Measurements from ENCODE around the gene MGAT5B. TPM values are rescaled to one million over a fixed set of nuclear protein-coding genes. Genes with fewer than 3 reads are reported as not detected.

Gene MGAT5B
- total and polyA plus RNA-seq, 2 experiments from 2014 or later = 0.11 to 0.16 TPM

GRCh38 chr17:76943781-76944213 is 75.6 kb downstream of the MGAT5B start:
- H3K9me2 ChIP-seq (ENCODE audit: insufficient read depth) = no peaks in the 10 kb centered on the region
- no peaks in the 10 kb centered on the region for H3K36me3 ChIP-seq (ENCODE audit: low read depth)

DNA sequence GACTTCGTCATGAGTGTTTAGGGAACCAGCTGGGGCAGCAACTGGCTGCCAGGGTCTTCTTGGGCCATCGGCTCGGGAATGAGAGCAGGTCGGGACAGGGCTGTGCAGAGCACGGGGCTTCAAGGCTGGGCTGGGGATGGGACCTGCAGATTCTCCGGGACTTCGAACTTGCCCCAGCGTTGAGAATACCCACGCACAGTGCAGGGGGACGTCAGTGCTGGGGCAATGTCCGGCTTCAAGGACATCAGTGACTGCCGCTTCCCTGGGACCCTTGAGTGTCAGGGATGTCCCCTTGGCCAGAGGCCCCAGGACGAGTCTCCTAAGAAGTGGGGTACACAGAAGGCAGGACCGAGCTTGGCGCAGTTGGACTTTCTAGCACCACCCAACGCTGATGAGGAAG is 76.3 kb downstream of the MGAT5B start:
- Histone ChIP-seq H3K36me3 (ENCODE audit: low read depth) (no peaks in the 10 kb centered on the region), H3K9ac (no peak overlapping the region), H3K9me2 (ENCODE audit: insufficient read depth) (no peaks in the 10 kb centered on the region), H3K9me3 (ENCODE audit: low read depth) (no peaks in the 10 kb centered on the region), H2AFZ (no peak overlapping the region), H4K20me1 (ENCODE audit: insufficient read depth) (no peaks in the 10 kb centered on the region), H3K4me1 (ENCODE audit: insufficient read depth) (no peaks in the 10 kb centered on the region), H3K79me2 (ENCODE audit: insufficient read depth) (no peaks in the 10 kb centered on the region), H3F3A (ENCODE audit: insufficient read depth) (no peaks in the 10 kb centered on the region), H3K27ac (no peak overlapping the region), H3K4me2 (ENCODE audit: unreplicated experiment) (no peak overlapping the region), H3K27me3 (replicated peaks; ENCODE audit: insufficient read depth) (no peaks in the 10 kb centered on the region; the same call in 1 of the 2 replicates), H3K4me3 (no peak overlapping the region)
- DNase-seq = no peak
- no peak for TF ChIP-seq EZH2 (IDR thresholded peaks at IDR 0.05; ENCODE audit: insufficient read depth, poor library complexity, severe bottlenecking)
- no peak for TF ChIP-seq EZH2phosphoT487 (IDR thresholded peaks at IDR 0.05; ENCODE audit: insufficient read depth, low read depth)
- in situ Hi-C loops (cut with MboI) = no loop called here
- WGBS, 2 experiments (ENCODE audit: low coverage in 1 of 2, low lambda C conversion rate in 2 of 2, missing lambda C conversion rate in 2 of 2) = 63 to 64% methylated on average over 14 to 16 of the region's 16 CpGs

More at GRCh38 chr17:76943781-76944213, 75.6 kb downstream of the MGAT5B start:
- TF ChIP-seq EZH2phosphoT487 (IDR thresholded peaks at IDR 0.05; ENCODE audit: insufficient read depth, low read depth) = no peak
- TF ChIP-seq EZH2 (IDR thresholded peaks at IDR 0.05; ENCODE audit: insufficient read depth, poor library complexity, severe bottlenecking) = no peak
- Histone ChIP-seq H3K4me3 (no peak overlapping the region), H2AFZ (no peak overlapping the region), H3F3A (ENCODE audit: insufficient read depth) (no peaks in the 10 kb centered on the region), H3K4me1 (ENCODE audit: insufficient read depth) (no peaks in the 10 kb centered on the region), H3K4me2 (ENCODE audit: unreplicated experiment) (no peak overlapping the region), H4K20me1 (ENCODE audit: insufficient read depth) (no peaks in the 10 kb centered on the region), H3K79me2 (ENCODE audit: insufficient read depth) (no peaks in the 10 kb centered on the region), H3K9ac (no peak overlapping the region), H3K27ac (no peak overlapping the region), H3K27me3 (replicated peaks; ENCODE audit: insufficient read depth) (no peaks in the 10 kb centered on the region; the same call in 1 of the 2 replicates), H3K9me3 (ENCODE audit: low read depth) (no peaks in the 10 kb centered on the region)
- WGBS, 2 experiments (ENCODE audit: low coverage in 1 of 2, low lambda C conversion rate in 2 of 2, missing lambda C conversion rate in 2 of 2) = 71 to 80% methylated on average over 8 to 9 of the region's 9 CpGs
- no peak for DNase-seq
- in situ Hi-C loops (cut with MboI) = no loop called here

GRCh38 chr17:76946111-76946771 is 78.0 kb downstream of the MGAT5B start:
- Histone ChIP-seq H3K27me3 (replicated peaks; ENCODE audit: insufficient read depth) (no peaks in the 10 kb centered on the region; the same call in 1 of the 2 replicates), H3F3A (ENCODE audit: insufficient read depth) (no peaks in the 10 kb centered on the region), H3K9ac (no peak overlapping the region), H3K79me2 (ENCODE audit: insufficient read depth) (no peaks in the 10 kb centered on the region), H3K4me2 (ENCODE audit: unreplicated experiment) (no peak overlapping the region), H3K9me3 (ENCODE audit: low read depth) (no peaks in the 10 kb centered on the region), H3K36me3 (ENCODE audit: low read depth) (no peaks in the 10 kb centered on the region), H3K27ac (no peak overlapping the region), H3K9me2 (ENCODE audit: insufficient read depth) (no peaks in the 10 kb centered on the region), H2AFZ (no peak overlapping the region), H3K4me1 (ENCODE audit: insufficient read depth) (no peaks in the 10 kb centered on the region), H3K4me3 (no peak overlapping the region), H4K20me1 (ENCODE audit: insufficient read depth) (no peaks in the 10 kb centered on the region)
- in situ Hi-C loops (cut with MboI) = no loop called here
- DNase-seq = no peak
- 65 to 74% methylated on average over 11 to 18 of the region's 18 CpGs for WGBS, 2 experiments (ENCODE audit: low coverage in 1 of 2, low lambda C conversion rate in 2 of 2, missing lambda C conversion rate in 2 of 2)
- TF ChIP-seq EZH2 (IDR thresholded peaks at IDR 0.05; ENCODE audit: insufficient read depth, poor library complexity, severe bottlenecking) = no peak
- TF ChIP-seq EZH2phosphoT487 (IDR thresholded peaks at IDR 0.05; ENCODE audit: insufficient read depth, low read depth) = no peak

- Histone ChIP-seq H2AFZ (no peak overlapping the region), H3K79me2 (ENCODE audit: insufficient read depth) (no peaks in the 10 kb centered on the region), H3K4me1 (ENCODE audit: insufficient read depth) (no peaks in the 10 kb centered on the region), H3K9me2 (ENCODE audit: insufficient read depth) (no peaks in the 10 kb centered on the region), H3K27ac (no peak overlapping the region), H3K36me3 (ENCODE audit: low read depth) (no peaks in the 10 kb centered on the region), H3K9ac (no peak overlapping the region), H3F3A (ENCODE audit: insufficient read depth) (no peaks in the 10 kb centered on the region), H4K20me1 (ENCODE audit: insufficient read depth) (no peaks in the 10 kb centered on the region), H3K27me3 (replicated peaks; ENCODE audit: insufficient read depth) (no peaks in the 10 kb centered on the region; the same call in 1 of the 2 replicates), H3K4me3 (no peak overlapping the region), H3K4me2 (ENCODE audit: unreplicated experiment) (no peak overlapping the region), H3K9me3 (ENCODE audit: low read depth) (no peaks in the 10 kb centered on the region)
- DNase-seq = no peak
- TF ChIP-seq EZH2phosphoT487 (IDR thresholded peaks at IDR 0.05; ENCODE audit: insufficient read depth, low read depth) (no peak), EZH2 (IDR thresholded peaks at IDR 0.05; ENCODE audit: insufficient read depth, poor library complexity, severe bottlenecking) (no peak)
- WGBS, 2 experiments (ENCODE audit: low coverage in 1 of 2, low lambda C conversion rate in 2 of 2, missing lambda C conversion rate in 2 of 2) = 52 to 61% methylated on average over 9 to 10 of the region's 10 CpGs
- in situ Hi-C loops (cut with MboI) = no loop called here
Measured at GRCh38 chr17:76946772-76947135, 78.5 kb downstream of the MGAT5B start.
